Hepatocyte (in vitro differentiated cells): ENCODE results near the gene ZSCAN10. TPM values are rescaled to one million over a fixed set of nuclear protein-coding genes. Genes with fewer than 3 reads are reported as not detected.
"Not testable (repeated sequence)": the region's sequence is repeated elsewhere in the genome, so short reads cannot be mapped to it uniquely, and the experiment has no call there.

Experiments
- DNase-seq: peaks from one replicate; pipeline ENCODE4 v3.0.0-alpha.2; 2016; ENCODE audit warnings: low spot score
- H2AFZ ChIP-seq: fragments of 200-600 bp; sonication (generic); 2 replicates; pipeline ENCODE4 v1.6.0; 2016; ENCODE audit warnings: antibody characterized with exemption, mild to moderate bottlenecking
- H3K27ac ChIP-seq: fragments of 200-600 bp; sonication (generic); 2 replicates; pipeline ENCODE4 v1.5.1; 2016; ENCODE audit warnings: mild to moderate bottlenecking
- H3K27me3 ChIP-seq: fragments of 200-600 bp; sonication (generic); 2 replicates; pipeline ENCODE4 v1.6.1; 2016
- H3K36me3 ChIP-seq: fragments of 200-600 bp; sonication (generic); replicated peaks from 2 replicates; pipeline ENCODE4 v1.5.1; 2016; ENCODE audit warnings: low read depth; ENCODE audit not compliant: insufficient read depth
- H3K4me1 ChIP-seq: fragments of 200-600 bp; sonication (generic); 2 replicates; pipeline ENCODE4 v1.5.1; 2016; ENCODE audit warnings: mild to moderate bottlenecking, moderate library complexity; ENCODE audit not compliant: insufficient read depth
- H3K4me2 ChIP-seq: fragments of 200-600 bp; sonication (generic); 2 replicates; pipeline ENCODE4 v1.6.0; 2016
- H3K4me3 ChIP-seq: fragments of 200-600 bp; sonication (generic); 2 replicates; pipeline ENCODE4 v1.5.1; 2016; ENCODE audit warnings: mild to moderate bottlenecking
- H3K79me2 ChIP-seq: fragments of 200-600 bp; sonication (generic); 2 replicates; pipeline ENCODE4 v1.6.0; 2017; ENCODE audit warnings: mild to moderate bottlenecking
- H3K9me2 ChIP-seq: fragments of 200-600 bp; sonication (generic); replicated peaks from 2 replicates; pipeline ENCODE4 v1.6.0; 2017; ENCODE audit warnings: mild to moderate bottlenecking; ENCODE audit not compliant: insufficient read depth
- H3K9me3 ChIP-seq: fragments of 200-600 bp; sonication (generic); 2 replicates; pipeline ENCODE4 v1.5.1; 2016; ENCODE audit warnings: low read depth, mild to moderate bottlenecking
- H4K20me1 ChIP-seq: fragments of 200-600 bp; sonication (generic); 2 replicates; pipeline ENCODE4 v1.6.0; 2016; ENCODE audit warnings: mild to moderate bottlenecking; ENCODE audit not compliant: insufficient read depth, poor library complexity, severe bottlenecking
- EZH2 ChIP-seq: fragments of 200-600 bp; sonication (generic); IDR thresholded peaks from 2 replicates; pipeline ENCODE4 v1.6.1; 2016; ENCODE audit warnings: antibody characterized with exemption, mild to moderate bottlenecking, borderline replicate concordance
- EZH2phosphoT487 ChIP-seq: fragments of 200-600 bp; sonication (generic); IDR thresholded peaks from one replicate; pipeline ENCODE4 v1.6.1; 2018; ENCODE audit warnings: antibody characterized with exemption, mild to moderate bottlenecking, low read depth, moderate library complexity; ENCODE audit not compliant: unreplicated experiment, severe bottlenecking
- WGBS: methylation state at CpG from one replicate; pipeline ENCODE4 v1.1.6; 2016; ENCODE audit warnings: low lambda C conversion rate; ENCODE audit errors: missing lambda C conversion rate; 5-methylcytosine and 5-hydroxymethylcytosine counted together
- polyA plus RNA-seq: library from polyadenylated mRNA; unstranded; fragments of >200 nt; fragmentation: Nextera tagmentation; extraction: Ambion mirVana; gene quantifications from 2 replicates; pipeline ENCODE4 v1.2.1, GENCODE V29; 2016
- total RNA-seq: library from RNA; depleted of rRNA; stranded (reverse); fragments of >200 nt; gene quantifications from 2 replicates; pipeline ENCODE4 v1.2.3, GENCODE V29; 2014
- TF ChIP-seq, protein P1 (sequence below): fragments of 200-600 bp; sonication (generic); IDR thresholded peaks from 2 replicates; pipeline ENCODE4 v1.5.1; 2016; ENCODE audit warnings: antibody characterized with exemption, mild to moderate bottlenecking; ENCODE audit not compliant: poor library complexity

Gene ZSCAN10
- total and polyA plus RNA-seq, 2 experiments from 2014 or later: not detected

GRCh38 chr16:3054965-3055733 lies 43.9 kb downstream of the ZSCAN10 start:
- Histone ChIP-seq H3K4me1 (peaks cover 9% of the 10 kb centered on the region), H3K4me2 (no peak overlapping the region), H4K20me1 (no peaks in the 10 kb centered on the region), H3K79me2 (no peaks in the 10 kb centered on the region), H3K4me3 (no peak overlapping the region), H3K27me3 (peaks cover 8% of the 10 kb centered on the region), H3K9me2 (no peaks in the 10 kb centered on the region), H3K36me3 (no peaks in the 10 kb centered on the region), H2AFZ (no peak overlapping the region), H3K27ac (no peak overlapping the region), H3K9me3 (no peaks in the 10 kb centered on the region)
- no peak for DNase-seq
- 89% methylated on average over 16 of the region's 17 CpGs for WGBS
- no peak for TF ChIP-seq EZH2phosphoT487
- TF ChIP-seq, protein P1, sequence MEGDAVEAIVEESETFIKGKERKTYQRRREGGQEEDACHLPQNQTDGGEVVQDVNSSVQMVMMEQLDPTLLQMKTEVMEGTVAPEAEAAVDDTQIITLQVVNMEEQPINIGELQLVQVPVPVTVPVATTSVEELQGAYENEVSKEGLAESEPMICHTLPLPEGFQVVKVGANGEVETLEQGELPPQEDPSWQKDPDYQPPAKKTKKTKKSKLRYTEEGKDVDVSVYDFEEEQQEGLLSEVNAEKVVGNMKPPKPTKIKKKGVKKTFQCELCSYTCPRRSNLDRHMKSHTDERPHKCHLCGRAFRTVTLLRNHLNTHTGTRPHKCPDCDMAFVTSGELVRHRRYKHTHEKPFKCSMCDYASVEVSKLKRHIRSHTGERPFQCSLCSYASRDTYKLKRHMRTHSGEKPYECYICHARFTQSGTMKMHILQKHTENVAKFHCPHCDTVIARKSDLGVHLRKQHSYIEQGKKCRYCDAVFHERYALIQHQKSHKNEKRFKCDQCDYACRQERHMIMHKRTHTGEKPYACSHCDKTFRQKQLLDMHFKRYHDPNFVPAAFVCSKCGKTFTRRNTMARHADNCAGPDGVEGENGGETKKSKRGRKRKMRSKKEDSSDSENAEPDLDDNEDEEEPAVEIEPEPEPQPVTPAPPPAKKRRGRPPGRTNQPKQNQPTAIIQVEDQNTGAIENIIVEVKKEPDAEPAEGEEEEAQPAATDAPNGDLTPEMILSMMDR: no peak
- no peak for TF ChIP-seq EZH2

DNA sequence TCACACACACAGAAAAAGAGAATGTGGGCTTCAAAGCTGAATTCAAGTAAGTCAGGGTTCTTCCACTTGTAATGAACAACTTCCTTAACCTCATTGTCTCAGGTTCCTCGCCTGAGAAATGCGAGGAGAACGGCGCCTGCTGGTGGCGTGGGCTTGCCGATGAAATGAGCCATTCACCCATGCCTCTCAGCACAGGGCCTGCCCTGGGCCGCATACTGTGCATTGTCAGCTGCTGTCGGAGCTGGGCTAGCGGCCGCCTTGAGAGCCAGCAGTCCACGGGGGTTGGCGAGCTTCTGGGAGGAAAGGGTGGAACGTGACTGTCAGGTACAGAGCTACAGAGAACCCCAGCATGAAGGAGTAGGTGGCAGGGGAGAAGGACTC lies 45.8 kb downstream of the ZSCAN10 start:
- not testable (repeated sequence) for H4K20me1 ChIP-seq, H3K9me2 ChIP-seq, H2AFZ ChIP-seq, H3K9me3 ChIP-seq, H3K4me2 ChIP-seq, H3K79me2 ChIP-seq, H3K4me1 ChIP-seq, H3K27ac ChIP-seq, DNase-seq, H3K36me3 ChIP-seq, H3K4me3 ChIP-seq
- 94% methylated on average over 10 of the region's 13 CpGs for WGBS
- peaks cover 24% of the 10 kb centered on the region for H3K27me3 ChIP-seq

DNA sequence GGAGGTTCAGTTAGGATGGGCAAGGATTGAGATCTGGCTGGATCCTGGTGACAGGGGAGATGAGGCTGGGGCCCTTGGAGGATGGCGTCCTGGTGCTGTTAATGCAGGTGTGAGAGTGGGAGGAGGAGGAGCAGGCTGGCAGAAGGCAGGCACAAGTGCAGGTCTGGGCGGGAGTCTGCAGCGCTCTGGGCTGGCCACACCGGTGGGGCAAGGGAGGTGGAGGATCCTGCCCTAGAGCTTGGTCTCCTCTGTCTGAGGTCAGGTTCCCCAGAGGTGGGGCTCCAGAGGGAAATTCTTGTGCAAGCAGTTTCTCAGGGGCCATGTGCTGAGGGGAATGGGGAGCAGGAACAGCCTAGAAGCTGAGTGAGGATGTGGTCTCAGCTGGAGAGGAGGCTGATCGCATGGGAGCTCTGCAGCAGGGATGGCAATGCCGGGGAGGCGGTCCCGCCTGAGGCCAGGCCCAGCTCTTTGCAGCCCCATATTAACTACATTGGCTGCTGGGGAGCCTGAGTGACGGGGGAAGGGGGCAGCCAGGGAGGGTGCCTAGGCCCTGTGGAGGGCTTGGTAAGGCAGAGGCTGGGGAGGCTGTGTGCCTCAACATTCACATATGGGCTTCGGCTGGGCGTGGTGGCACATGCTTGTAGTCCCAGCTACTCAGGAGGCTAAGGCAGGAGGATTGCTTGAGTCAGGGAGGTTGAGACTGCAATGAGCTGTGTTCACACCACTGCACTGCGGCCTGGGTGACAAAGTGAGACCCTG lies 46.3 kb downstream of the ZSCAN10 start:
- not testable (repeated sequence) for H3K27ac ChIP-seq, H4K20me1 ChIP-seq, H3K79me2 ChIP-seq, H3K9me2 ChIP-seq, H3K9me3 ChIP-seq, H3K36me3 ChIP-seq, H2AFZ ChIP-seq, H3K4me3 ChIP-seq, DNase-seq, H3K4me1 ChIP-seq, H3K4me2 ChIP-seq
- H3K27me3 ChIP-seq: peaks cover 30% of the 10 kb centered on the region
- 90% methylated on average over 11 of the region's 12 CpGs for WGBS

DNA sequence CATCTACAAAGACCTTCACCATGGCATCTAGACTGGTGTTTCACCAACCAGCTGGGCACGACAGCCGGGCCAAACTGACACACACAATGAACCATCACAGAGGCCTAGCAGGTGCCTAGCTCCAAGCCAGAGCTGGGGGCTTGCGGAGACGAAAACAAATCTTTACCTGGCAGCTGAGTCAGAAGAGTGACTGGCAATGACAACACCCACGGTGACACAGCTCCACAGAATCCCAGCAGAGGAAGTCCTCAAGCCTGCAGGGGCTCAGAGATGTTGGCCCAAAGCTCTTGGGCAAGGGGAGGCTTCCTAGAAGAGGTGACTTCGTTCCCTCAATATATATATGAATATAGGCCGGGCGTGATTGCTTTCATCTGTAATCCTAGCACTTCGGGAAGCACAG lies 47.6 kb downstream of the ZSCAN10 start:
- Histone ChIP-seq H3K9me3 (no peaks in the 10 kb centered on the region), H4K20me1 (no peaks in the 10 kb centered on the region), H3K27ac (no peak overlapping the region), H3K9me2 (no peaks in the 10 kb centered on the region), H2AFZ (no peak overlapping the region), H3K4me3 (no peak overlapping the region), H3K4me1 (peaks cover 5% of the 10 kb centered on the region), H3K79me2 (no peaks in the 10 kb centered on the region), H3K4me2 (no peak overlapping the region), H3K36me3 (no peaks in the 10 kb centered on the region), H3K27me3 (peaks cover 42% of the 10 kb centered on the region)
- no peak for DNase-seq
- TF ChIP-seq EZH2phosphoT487: no peak
- 78% methylated on average over 9 of the region's 9 CpGs for WGBS

- WGBS: 60% methylated on average over 4 of the region's 4 CpGs
- H3K27me3 ChIP-seq: peaks cover 47% of the 10 kb centered on the region
Measured at GRCh38 chr16:3051009-3051408, 48.1 kb downstream of the ZSCAN10 start.

More at GRCh38 chr16:3051009-3051408, 48.1 kb downstream of the ZSCAN10 start:
- H3K4me2 ChIP-seq: no peak overlapping the region
- no peak overlapping the region for H2AFZ ChIP-seq
- H3K27ac ChIP-seq: no peak overlapping the region
- H4K20me1 ChIP-seq: no peaks in the 10 kb centered on the region
- H3K9me2 ChIP-seq: no peaks in the 10 kb centered on the region
- no peaks in the 10 kb centered on the region for H3K36me3 ChIP-seq
- H3K9me3 ChIP-seq: no peaks in the 10 kb centered on the region
- H3K79me2 ChIP-seq: no peaks in the 10 kb centered on the region
- no peak for DNase-seq
- peaks cover 9% of the 10 kb centered on the region for H3K4me1 ChIP-seq
- TF ChIP-seq EZH2phosphoT487 (no peak), EZH2 (no peak)
- TF ChIP-seq, protein P1: no peak
- H3K4me3 ChIP-seq: no peak overlapping the region
